Ammon's horn (tissue), 1 donor: ENCODE results near the gene SLC13A3.

Source experiments
- DNase-seq: peaks from one replicate; pipeline ENCODE4 v3.0.0-alpha.2; 2016; ENCODE audit warnings: low spot score

Gene SLC13A3

GRCh38 chr20:46523108-46523507 lies 128.2 kb downstream of the SLC13A3 start:
- no peak for DNase-seq

- DNase-seq: peak; percentile 75
These were observed 130.2 kb downstream of the SLC13A3 start for GRCh38 chr20:46520976-46521579.

GRCh38 chr20:46520540-46520939 lies 130.7 kb downstream of the SLC13A3 start:
- no peak for DNase-seq

GRCh38 chr20:46519471-46520068 lies 131.7 kb downstream of the SLC13A3 start:
- no peak for DNase-seq

GRCh38 chr20:46512943-46513844 lies 138.1 kb downstream of the SLC13A3 start, which contains the start of gene ZNF334:
TSS of gene ZNF334 (minus strand) at chr20:46513559. CDS start at chr20:46512102, 1,457 bp downstream.
- DNase-seq: peak; percentile 72

GRCh38 chr20:46509523-46509922 lies 141.7 kb downstream of the SLC13A3 start:
- DNase-seq: peak; percentile 28
